Type B pancreatic cell (in vitro differentiated cells): ENCODE results near the gene RAPGEF4. TPM values are rescaled to one million over a fixed set of nuclear protein-coding genes. Genes with fewer than 3 reads are reported as not detected.

Experiments used
- DNase-seq: peaks from one replicate; pipeline ENCODE4 v3.0.0; 2021; ENCODE audit warnings: mixed read lengths; ENCODE audit not compliant: unreplicated experiment; ENCODE audit errors: extremely low spot score
- H3K27ac Mint-ChIP-seq: 2 replicates; pipeline ENCODE4 v1.8.0; 2021; ENCODE audit warnings: mild to moderate bottlenecking, mixed read lengths
- H3K27me3 Mint-ChIP-seq: 2 replicates; pipeline ENCODE4 v1.8.0; 2021; ENCODE audit warnings: mixed read lengths
- H3K36me3 Mint-ChIP-seq: 2 replicates; pipeline ENCODE4 v1.8.0; 2021; ENCODE audit warnings: mixed read lengths
- H3K4me1 Mint-ChIP-seq: one replicate; pipeline ENCODE4 v1.8.0; 2021; ENCODE audit warnings: mixed read lengths; ENCODE audit not compliant: unreplicated experiment
- H3K4me3 Mint-ChIP-seq: 2 replicates; pipeline ENCODE4 v1.8.0; 2021; ENCODE audit warnings: mild to moderate bottlenecking, mixed read lengths
- H3K9me3 Mint-ChIP-seq: 2 replicates; pipeline ENCODE4 v1.8.0; 2021; ENCODE audit warnings: mixed read lengths
- total RNA-seq: library from RNA; stranded (reverse); gene quantifications from 2 replicates; pipeline ENCODE4 v1.2.1, GENCODE V29; 2021; ENCODE audit warnings: low replicate concordance
- TF ChIP-seq, protein P1 (sequence below): fragments of 200-600 bp; sonication (generic); conservative IDR thresholded peaks from 2 replicates; pipeline ENCODE4 v1.5.0; 2021; ENCODE audit warnings: antibody characterized with exemption, mild to moderate bottlenecking

Gene RAPGEF4
- total RNA-seq, 1 donor from 2014 or later = 4.3 TPM

DNA sequence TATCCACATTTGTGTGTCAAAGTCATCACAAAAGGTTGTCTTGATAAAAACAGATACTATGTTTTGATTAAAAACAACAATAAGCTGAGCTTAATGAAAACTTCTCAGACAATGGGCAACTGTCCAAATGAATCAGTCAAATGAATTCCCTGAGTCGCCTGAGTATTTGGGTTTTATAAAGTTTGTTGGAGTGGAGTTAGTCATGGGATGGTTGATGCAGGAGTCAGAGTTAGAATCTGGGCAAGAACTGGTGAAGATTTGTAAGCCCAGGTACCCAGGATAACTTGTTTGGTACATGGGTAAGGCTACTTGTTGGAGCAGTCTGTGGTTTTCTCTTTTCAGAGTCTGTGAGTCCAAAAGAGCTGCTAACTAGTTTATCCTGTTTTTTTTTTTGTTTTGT lies 34.4 kb upstream of the RAPGEF4 start:
- TF ChIP-seq, protein P1, sequence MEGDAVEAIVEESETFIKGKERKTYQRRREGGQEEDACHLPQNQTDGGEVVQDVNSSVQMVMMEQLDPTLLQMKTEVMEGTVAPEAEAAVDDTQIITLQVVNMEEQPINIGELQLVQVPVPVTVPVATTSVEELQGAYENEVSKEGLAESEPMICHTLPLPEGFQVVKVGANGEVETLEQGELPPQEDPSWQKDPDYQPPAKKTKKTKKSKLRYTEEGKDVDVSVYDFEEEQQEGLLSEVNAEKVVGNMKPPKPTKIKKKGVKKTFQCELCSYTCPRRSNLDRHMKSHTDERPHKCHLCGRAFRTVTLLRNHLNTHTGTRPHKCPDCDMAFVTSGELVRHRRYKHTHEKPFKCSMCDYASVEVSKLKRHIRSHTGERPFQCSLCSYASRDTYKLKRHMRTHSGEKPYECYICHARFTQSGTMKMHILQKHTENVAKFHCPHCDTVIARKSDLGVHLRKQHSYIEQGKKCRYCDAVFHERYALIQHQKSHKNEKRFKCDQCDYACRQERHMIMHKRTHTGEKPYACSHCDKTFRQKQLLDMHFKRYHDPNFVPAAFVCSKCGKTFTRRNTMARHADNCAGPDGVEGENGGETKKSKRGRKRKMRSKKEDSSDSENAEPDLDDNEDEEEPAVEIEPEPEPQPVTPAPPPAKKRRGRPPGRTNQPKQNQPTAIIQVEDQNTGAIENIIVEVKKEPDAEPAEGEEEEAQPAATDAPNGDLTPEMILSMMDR = no peak
- Mint-ChIP-seq H3K4me1 (no peaks in the 10 kb centered on the region), H3K4me3 (no peak overlapping the region), H3K27ac (no peak overlapping the region), H3K27me3 (peaks cover 10% of the 10 kb centered on the region), H3K36me3 (no peaks in the 10 kb centered on the region), H3K9me3 (no peaks in the 10 kb centered on the region)
- DNase-seq = no peak

DNA sequence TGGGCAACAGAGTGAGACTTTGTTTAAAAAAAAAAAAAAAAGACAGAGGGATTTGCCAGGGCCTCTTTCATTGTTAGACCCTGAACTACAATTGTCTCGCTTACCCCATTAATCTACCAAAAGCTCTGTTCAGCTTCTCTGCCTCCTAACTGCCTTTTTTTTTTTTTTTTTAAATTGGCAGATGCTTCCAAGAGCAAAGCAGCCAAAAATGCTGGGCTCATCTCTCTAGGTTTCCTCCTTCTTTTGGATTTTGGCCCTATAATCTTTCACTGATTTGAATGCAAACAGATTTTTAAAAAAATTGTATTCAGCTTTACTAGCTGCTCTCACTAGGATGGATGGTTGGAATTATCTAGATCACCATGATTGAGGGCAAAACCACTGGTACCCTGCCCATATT lies 33.2 kb upstream of the RAPGEF4 start:
- Mint-ChIP-seq H3K9me3 (no peaks in the 10 kb centered on the region), H3K27me3 (peaks cover 10% of the 10 kb centered on the region), H3K4me3 (no peak overlapping the region), H3K4me1 (no peaks in the 10 kb centered on the region), H3K27ac (no peak overlapping the region), H3K36me3 (no peaks in the 10 kb centered on the region)
- no peak for DNase-seq
- TF ChIP-seq, protein P1 = no peak

- Mint-ChIP-seq H3K9me3 (no peaks in the 10 kb centered on the region), H3K4me1 (no peaks in the 10 kb centered on the region)
These were observed 31.3 kb upstream of the RAPGEF4 start for GRCh38 chr2:172704072-172704936.

GRCh38 chr2:172705352-172705751 lies 30.3 kb upstream of the RAPGEF4 start:
- no peak for DNase-seq
- no peak overlapping the region for H3K27ac Mint-ChIP-seq
- no peaks in the 10 kb centered on the region for H3K4me1 Mint-ChIP-seq
- H3K27me3 Mint-ChIP-seq = peaks cover 12% of the 10 kb centered on the region
- no peaks in the 10 kb centered on the region for H3K9me3 Mint-ChIP-seq
- H3K36me3 Mint-ChIP-seq = no peaks in the 10 kb centered on the region
- TF ChIP-seq, protein P1 = no peak
- H3K4me3 Mint-ChIP-seq = no peak overlapping the region

More at GRCh38 chr2:172704072-172704936, 31.3 kb upstream of the RAPGEF4 start:
- no peak for DNase-seq
- TF ChIP-seq, protein P1 = peak; percentile 74
- no peak overlapping the region for H3K4me3 Mint-ChIP-seq
- no peaks in the 10 kb centered on the region for H3K36me3 Mint-ChIP-seq
- H3K27me3 Mint-ChIP-seq = peaks cover 12% of the 10 kb centered on the region
- H3K27ac Mint-ChIP-seq = no peak overlapping the region

DNA sequence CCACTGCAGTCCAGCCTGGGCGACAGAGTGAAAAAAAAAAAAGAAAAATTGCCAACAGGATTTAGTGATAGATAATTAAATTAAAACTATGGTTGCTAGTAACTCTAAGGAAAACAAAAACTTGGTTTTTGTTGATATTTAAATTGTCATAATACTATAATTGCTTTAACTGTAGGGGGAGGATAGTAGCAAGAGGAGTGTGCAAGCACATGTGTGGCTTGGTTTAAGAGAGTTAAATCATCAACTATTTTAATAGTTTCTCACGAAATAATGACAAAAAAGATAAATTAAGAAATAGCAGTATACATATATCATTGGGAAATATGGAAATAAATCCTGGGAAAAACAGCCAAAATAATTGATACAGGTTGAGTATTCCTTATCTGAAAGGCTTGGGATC lies 27.4 kb upstream of the RAPGEF4 start:
- no peak for DNase-seq
- Mint-ChIP-seq H3K36me3 (no peaks in the 10 kb centered on the region), H3K4me1 (no peaks in the 10 kb centered on the region), H3K27me3 (peaks cover 12% of the 10 kb centered on the region), H3K4me3 (no peak overlapping the region), H3K27ac (no peak overlapping the region), H3K9me3 (no peaks in the 10 kb centered on the region)
- TF ChIP-seq, protein P1 = no peak
